Glomerular visceral epithelial cell (primary cell): Measurements from ENCODE around the gene SHISA5.

Experiments
- DNase-seq: peaks from one replicate; pipeline ENCODE4 v3.0.0-alpha.2; 2016; ENCODE audit errors: extremely low spot score

The SHISA5 gene

DNA sequence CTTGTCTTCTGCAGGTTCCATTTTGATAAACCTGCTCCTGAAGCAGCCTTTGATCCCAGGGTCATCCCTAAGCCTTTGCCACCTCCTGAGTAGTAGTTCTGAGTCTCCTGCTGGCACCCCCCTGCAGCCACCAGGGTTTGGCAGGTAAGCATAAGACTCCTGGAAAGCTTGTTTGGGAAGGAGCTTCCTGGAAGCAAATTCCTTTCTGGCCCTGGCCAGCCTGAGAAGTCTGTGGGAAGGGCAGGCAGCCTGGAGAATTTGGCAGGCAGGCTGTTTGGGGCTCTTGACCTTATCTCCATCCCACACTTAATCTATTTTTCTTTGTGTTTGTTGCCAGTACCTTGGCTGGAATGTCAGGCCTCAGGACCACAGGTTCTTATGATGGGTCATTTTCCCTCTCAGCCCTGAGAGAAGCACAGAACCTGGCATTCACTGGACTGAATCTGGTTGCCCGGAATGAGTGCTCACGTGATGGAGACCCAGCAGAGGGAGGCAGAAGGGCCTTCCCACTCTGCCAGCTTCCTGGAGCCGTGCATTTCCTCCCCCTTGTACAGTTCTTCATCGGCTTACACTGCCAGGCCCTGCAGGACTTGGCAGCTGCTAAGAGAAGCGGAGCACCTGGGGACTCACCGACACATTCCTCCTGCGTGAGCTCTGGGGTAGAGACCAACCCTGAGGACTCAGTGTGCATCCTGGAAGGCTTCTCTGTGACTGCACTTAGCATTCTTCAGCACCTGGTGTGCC is 44.0 kb downstream of the SHISA5 start:
- DNase-seq, result no peak

DNA sequence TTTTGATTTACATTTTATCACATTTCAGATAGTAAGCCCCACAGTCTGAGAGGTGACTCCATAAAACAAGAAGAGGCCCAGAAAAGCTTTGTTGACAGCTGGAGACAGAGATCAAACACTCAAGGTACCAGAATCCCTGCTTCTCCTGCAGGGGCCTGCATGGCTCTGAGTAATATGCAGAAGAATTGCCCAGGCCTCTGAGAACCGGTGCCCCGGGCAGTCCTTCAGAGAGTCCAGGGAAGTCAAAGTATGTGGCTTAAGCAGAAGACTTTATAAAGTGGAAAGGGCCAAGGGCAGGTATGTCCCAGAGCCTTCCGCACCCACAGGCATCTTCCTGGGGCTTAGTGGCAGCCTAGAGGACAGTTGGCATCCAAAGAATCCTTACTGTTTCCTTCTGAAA is 44.6 kb downstream of the SHISA5 start:
- DNase-seq, result no peak

DNA sequence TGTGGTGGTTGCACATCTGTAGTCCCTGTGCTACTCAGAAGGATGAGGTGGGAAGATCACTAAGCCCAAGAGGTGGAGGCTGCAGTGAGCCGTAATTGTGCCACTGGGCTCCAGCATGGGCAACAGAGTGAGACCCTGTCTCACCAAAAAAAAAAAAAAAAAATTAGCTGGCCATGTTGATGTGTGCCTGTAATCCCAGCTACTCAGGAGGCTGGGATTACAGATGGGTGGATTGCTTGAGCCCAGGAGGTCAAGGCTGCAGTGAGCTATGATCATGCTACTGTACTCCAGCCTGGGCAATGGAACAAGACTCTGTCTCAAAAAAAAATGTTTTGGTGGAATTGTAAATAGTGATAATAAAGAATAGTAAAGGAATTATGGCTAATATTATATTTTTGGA is 47.5 kb downstream of the SHISA5 start:
- no peak for DNase-seq

DNA sequence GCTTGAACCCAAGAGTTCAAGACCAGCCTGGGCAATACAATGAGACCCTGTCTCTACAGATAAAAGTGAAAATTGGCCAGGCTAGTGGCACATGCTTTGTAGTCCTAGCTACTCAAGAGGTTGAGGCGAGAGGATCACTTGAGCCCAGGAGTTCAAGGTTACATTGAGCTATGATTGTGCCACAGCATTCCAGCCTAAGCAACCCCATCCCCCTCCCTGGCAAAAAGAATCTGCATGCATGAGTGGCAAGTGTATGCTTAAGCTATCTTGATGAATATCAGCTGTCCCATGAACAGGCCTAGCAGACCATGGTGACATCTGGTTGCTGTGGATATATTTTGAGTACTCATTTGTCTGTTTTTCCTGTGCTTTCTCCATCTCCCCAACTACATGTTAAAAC is 52.7 kb downstream of the SHISA5 start:
- no peak for DNase-seq

DNA sequence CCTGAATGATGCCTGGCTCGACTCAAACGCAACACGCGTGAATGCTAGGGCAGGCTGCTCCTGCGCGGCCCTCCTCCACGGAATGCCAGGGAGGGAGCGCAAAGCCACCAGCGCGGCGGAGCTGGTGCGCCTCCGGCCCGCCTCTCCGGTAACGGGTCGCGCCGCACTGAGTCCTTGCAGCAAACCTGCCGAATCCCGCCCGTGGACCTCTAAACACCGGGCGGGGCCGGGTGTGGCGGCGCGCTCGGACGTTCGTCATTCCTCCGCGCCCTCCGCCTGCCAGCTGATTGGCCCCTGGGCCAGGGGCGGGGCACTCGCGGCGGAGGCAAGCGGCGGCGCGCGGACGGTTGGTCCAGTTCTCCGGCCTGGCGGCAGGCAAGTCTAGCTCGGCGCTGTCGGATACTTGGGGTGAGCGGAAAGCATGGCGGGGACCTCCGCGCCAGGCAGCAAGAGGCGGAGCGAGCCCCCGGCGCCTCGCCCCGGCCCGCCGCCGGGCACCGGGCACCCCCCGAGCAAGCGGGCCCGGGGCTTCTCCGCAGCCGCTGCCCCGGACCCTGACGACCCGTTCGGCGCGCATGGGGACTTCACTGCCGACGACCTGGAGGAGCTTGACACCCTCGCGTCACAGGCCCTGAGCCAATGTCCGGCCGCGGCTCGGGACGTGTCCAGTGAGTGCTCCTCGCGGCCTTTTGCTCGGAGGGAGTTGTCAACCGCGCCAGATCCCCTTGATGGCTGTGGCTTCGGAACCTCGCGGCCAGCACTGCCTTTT is 57.4 kb downstream of the SHISA5 start, which contains the start of gene ATRIP:
Gene ATRIP (plus strand): TSS at position 313 of the 769 bp plus-strand sequence. CDS start 109 bp downstream, at position 422.
- DNase-seq, result peak; percentile 87

DNA sequence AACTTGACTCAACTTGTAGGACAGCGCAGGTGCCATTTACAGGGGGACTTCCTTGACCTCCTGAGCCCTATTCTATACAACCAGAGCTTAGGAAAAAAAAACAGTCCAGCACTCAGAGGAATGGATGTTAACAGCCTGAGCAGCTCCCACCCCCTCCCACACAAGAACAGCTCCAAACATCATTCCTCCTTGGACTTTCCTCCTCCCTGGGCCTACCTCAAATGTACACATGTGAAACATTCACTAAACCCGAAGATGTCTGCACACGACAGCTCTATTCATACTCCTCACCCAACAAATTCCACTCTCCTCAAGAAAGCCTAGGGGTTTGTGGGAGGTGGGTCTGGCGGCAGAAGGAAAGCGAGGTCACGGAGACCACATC is 57.9 kb downstream of the SHISA5 start:
- DNase-seq, result no peak

DNA sequence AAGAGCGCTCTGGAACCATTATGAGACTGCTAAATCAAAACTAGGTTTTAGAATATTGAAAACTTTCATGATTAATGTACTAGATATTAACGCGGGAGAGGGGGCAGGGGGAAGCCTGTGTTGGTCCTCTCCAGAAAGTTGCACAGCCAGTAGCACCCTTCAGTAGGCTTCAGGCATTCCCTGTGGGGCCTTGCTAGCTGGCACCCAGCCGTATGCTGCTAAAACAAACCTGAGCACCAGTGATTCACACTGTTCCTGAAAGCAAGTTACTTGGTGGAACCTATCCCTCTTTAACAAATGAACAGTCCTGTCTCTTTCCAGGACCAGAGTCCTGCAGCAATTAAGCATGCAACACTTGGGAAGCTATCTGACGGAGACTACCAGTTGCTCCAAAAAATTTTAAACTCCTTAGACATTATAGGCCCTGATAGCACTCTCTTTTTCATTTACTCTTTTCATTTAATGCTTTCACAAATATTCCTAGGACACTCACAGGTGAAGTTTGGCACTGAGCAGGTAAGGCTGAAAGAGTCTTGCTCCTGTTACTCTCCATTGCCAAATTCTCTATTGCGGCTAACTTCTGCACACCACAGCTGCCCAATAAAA is 58.6 kb downstream of the SHISA5 start:
- DNase-seq, result no peak

DNA sequence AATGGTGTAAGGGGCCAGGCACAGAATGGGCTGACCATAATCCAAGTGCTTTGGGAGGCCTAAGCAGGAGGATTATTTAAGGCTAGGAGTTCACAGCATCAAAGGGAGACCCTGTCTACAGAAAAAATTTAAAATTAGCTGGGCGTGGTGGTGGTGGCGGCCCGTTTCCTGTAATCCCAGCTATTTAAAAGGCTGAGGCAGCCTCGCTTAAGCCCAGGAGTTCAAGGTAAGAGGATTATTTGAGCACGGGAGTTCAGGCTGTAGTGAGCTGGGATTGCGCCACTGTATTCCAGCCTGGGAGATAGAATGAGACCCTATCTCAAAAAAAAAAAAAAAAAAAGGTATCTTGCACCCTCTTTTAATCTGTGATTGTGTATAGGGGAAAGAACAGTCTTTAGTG is 62.0 kb downstream of the SHISA5 start:
- no peak for DNase-seq

DNA sequence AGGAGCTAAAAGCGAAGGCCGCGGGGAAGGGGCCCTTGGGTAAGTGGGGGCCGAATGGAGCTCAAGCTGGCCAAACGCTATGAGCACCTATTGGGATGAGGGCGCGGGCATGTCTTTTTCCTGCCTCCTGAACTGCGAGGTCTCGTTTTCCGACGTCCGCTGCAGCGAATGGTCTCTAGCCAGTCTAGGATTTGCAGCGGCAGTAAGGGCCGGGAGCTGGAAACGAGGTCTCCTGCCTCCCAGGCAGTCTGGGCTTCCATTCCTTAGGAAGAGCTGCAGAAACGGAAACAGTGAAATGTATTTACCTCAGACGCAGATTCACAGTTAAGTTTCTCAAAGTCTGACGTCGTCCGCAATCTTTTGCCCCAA is 63.4 kb downstream of the SHISA5 start:
- DNase-seq, result no peak

DNA sequence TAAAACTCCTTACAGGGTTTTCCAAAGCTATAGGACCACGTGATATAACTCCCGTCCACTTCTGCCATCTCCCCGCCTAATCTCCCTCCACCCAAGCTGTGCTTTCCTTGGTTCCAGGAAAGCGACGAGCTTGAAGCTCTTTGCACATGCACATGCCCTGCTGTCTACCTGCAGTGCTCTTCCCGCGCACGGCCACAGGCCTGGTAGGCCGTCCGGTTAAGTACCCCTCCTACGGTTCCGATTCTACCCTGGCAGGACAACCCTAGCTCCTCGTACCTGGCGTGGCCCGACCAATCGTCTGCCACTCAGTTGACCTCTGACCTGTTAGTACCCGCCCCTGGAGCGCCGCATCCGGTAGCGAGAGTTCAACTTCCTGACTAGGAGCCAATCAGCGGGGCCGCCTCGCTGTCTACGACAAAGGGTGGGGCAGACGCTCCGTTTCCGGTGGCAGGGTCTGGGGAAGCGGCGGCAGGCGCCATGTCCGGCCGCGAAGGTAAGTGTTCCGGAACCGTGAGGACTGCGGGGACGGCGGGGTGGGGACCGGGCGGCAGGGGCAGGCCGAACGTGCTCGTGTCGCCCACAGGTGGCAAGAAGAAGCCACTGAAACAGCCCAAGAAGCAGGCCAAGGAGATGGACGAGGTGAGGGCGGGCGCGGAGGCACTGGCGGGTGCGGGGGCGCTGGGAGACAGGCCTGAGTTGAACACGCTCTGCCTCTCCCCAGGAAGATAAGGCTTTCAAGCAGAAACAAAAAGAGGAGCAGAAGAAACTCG is 64.0 kb downstream of the SHISA5 start, which contains the start of the genes CCDC51 and TMA7:
Gene CCDC51 (minus strand): TSS at position 300 of the 770 bp plus-strand sequence. CDS start 4,991 bp downstream, outside the sequence.
Gene TMA7 (plus strand): TSS at position 438 of the 770 bp plus-strand sequence. CDS start 40 bp downstream, at position 478.
- DNase-seq, result peak; percentile 96

DNA sequence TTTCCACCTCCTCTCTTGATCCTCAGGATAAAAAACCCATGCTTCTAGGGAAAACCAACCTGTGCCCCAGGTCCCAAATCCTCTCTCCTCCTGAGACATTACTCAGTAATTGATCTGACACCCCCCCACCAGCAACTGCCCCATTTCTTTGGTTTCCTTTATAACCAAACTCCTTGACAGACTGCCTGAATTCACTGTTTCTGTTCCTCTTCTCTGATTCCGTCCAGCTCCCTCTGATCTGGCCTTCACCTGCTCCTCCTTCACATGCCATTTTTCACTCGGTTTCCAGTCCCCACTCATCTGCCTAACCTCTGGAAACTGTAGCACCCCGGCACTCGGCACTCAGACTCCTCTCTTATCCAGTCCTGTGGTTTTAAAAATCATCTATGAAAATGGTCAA is 66.2 kb downstream of the SHISA5 start:
- no peak for DNase-seq

DNA sequence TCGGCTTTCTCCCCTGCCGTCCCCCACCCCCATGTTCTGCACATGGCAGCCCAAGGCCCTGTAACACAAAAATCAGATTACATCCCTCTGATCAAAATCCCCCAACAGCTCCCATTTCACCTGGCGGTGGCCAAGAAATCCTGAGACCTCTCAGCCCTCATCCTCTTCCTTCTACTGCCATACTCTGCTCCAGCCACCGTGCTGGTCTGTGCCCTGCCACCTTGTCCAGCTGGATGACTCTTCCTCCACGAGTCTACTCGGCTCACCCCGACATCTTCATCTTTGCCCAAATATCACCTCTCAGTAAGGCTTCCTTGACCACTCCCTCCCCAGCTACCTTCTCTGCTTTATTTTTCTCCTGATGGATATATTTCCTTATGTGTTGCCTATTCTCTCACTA is 67.1 kb downstream of the SHISA5 start:
- no peak for DNase-seq

DNA sequence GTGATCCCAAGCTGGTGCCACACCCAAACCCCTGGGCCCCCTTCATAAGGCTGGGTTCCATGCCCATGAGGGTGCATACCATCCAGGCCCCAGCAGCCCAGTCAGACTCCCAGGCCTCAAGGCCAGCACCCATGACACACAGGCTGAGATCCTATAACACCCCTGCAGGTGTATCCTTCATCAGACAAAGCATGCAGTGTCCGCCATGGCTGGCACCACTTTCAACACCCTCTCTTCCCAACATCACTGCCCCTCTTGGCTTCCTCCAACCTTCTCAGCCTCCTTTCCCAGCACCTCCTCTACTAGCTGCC is 67.5 kb downstream of the SHISA5 start:
- DNase-seq, result no peak

DNA sequence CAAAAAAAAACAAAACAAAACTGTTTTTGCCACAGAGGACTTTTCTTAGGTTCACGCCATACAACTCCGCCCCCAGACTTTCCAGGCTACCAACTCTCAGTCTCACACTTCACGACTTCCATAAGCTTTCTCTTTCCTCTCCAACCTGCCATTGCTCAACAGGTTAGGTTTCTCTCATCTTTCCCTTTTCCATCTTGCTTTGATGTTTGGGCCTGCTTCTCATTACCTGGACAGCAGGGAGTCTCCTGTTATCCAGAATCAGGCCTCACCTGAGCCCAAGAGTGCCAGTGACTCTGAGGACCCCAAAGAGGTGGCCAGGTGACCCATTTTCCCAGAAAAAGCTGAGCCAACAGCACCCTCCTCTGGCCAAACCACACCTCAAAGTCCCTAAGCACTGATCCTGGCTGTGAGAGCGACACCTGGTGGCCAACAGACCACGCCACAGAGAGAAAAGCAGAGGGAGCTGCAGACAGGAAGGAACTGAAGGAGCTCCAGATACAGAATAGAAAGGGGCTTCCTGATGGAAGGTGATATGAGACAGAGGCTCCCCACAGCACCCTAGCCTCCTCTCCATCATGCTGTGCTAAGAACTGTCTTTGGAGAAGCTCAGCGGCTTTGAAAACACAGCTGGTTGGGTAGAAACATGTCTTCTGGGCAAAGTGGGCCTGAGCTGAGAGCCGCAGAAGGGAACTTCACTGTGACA is 68.0 kb downstream of the SHISA5 start:
- peak; percentile 82 for DNase-seq

DNA sequence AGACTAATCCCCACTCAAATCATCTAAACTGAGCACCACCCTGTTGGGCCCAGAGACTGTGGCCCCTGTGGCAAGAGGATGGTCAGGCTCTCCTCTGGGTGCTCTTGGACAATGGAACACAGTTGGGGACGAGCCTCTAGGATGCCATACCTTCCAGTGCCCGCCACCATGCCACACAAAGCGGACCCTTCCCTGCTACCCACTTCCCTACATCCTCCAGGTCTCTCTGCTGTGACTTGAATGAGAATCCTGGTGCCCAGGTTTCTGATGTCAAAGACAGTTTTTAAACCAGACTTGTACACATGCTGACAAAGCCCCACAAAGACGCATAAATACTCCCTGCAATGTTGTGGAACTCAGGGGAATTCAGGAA is 68.8 kb downstream of the SHISA5 start:
- DNase-seq, result no peak

DNA sequence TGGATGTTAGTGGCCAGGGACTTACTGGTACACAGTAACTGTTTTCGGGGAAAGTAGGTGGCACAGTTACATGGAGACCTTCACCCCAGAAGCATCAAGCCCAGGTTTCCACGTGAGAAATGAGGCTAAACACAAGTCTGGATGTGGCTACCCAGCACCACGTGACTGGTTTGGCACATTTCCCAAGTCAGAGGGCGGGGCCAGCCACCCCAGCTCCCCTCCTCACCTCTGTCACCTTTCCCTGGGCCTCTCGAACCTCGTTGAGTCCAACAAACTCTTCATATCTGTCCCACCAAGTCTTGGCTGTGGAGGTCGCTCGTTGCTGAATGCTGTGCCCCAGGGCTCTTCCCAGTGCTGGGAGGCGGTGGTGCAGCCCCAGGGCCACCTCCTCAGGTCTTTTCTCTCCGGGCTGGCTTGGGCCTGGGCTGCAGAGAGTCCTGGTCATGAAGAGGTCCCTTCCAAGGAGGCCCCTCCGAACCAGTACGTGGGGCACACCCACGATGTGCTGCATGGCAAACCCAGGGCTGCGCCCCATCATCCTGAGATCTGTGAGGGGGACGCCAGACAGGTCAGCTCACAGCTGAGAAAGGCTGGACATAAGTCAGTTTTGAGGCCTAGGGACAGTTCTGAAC is 69.3 kb downstream of the SHISA5 start:
- no peak for DNase-seq

DNA sequence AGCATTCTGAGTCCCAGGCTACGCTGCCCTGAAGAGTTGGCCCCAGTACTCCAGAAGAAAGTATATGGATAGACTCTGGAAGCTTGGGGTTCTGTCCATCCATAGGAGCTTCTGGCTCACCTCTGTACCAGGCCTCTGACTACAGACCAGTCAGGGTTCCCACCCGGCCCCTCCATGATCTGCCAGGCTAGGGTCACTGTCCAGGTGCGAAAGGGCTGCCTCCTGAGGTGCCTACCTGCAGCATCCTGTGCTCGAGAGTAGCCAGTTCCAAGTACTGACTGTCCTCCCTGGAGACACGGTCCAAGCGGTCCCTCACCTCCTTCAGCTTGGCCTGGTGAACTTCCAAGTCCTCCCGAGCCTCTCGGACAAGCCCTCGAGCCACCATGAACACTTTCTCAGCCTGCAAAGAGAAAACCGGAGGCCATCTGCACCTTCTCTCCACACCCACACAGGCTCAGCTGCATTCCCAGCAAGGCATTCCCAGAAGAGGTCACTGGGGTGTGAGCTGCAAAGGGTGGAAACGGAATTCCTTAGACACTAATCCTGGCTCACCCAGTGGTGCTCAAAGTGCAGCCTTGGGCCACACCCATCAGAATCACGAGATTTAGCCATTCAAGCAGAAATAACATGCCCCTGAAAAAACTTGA is 70.4 kb downstream of the SHISA5 start:
- peak; percentile 42 for DNase-seq

DNA sequence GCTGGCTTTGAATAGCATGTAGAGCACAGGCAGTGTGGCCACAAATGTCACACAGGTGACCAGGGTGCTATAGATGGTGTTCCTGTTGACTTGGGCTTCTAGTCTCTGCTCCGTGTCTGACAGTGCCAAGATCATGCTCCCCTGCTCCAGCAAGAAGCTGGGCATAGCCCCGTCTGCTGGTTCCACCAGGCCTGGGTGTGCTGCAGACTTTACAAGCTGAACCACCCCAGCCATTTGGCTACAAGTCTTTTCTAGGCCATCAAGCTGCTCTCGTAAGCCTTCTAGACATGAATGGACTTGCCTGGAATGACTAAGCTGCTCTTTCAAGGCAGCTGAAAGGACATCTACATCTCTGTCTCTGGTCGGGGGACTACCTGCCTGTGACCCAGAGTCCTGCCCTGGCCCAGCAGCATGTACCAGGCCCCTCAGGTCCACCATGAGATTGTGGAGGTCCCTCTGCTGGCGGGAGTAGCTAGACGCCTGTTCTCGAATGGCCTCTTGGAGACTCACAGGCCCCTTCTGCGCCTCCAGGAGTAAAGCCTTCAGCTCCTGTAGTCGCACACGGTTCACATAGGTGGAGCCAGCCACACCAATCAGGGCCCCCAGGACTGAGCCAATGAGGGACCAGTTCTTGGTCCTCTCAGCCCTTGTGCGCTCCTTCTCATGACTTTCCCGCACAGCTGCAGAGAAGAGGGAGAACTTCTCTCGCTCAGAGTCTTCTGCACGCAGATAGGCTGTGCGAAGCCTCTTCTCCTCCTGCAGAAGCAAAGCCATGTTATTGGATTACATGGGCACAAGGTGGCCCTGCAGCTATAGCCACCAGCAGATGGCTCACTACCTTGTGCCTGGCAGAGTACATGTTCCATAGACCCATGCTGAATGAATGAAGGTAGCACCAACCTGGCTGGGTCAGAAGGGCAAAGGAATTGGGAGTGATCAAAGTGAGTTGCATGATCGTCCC is 71.3 kb downstream of the SHISA5 start:
- no peak for DNase-seq
